ENCODE measurements around the gene FRG1.
"Not testable (repeated sequence)": the region's sequence is repeated elsewhere in the genome, so short reads cannot be mapped to it uniquely, and the experiment has no call there.

Gene FRG1

DNA sequence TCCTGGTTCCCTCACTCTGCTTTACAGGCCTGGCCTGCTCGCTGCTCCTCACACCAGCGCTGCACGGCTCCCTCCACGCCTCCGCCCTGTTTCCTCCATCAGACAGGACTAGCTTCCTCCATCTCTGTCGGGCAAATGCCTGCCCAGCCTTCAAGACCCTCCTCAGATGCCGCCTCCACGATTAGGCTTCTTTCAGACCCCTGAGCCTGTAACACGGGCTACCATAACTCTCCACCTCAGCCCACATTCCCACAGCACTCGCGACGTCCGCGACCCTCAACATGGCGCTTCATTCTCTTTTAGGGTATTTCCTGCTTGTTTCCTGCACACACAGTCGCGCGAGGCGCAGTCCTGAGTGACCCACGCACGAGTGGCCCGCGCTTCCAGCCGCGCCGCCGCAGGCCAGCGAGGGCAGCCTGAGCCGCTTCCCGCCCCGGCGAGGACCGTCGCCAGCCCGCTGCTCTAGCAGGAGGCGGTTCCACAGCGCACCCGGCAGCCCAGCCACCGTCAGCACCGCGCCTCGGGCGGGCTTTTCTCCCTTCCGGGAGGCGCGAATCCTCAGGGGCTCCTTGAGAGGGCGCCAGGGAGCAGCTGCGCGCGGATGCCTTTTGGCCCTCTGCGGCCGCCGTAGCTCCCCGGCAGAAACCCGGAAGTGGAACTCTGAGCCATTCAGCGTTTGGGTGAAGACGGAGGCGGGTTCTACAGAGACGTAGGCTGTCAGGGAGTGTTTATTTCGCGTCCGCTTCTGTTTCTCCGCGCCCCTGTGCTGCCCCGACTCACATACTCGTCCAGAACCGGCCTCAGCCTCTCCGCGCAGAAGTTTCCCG, at the start of gene FRG1:
Gene FRG1 (plus strand): TSS at position 695 of the 827 bp plus-strand sequence. CDS start 138 bp downstream, outside the sequence.
- no peak for DNase-seq
- TF ChIP-seq GATA1 (IDR thresholded peaks at IDR 0.05; ENCODE audit: low read depth, low read length) (no peak), POLR2A (IDR thresholded peaks at IDR 0.05; ENCODE audit: low read length) (peak; percentile 91)

DNA sequence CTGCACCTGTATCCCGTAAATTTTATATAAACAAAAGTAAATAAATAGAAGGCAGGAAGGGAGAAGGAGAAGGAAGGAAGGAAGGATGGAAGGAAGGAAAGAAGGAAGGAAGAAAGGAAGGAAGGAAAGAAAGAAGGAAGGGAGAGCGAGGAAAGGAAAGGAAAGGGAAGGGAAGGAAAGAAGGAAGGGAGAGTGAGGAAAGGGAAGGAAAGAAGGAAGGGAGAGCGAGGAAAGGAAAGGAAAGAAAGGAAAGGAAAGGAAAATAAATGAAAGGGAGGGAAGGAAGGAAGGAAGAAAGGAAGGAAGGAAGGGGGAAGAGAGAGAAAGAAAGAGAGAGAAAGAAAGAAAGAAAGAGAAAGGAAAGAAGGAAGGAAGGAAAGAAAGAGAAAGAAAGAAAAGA, 43.0 kb upstream of the FRG1 start:
- DNase-seq = no peak
- no peak for TF ChIP-seq POLR2A (IDR thresholded peaks at IDR 0.05; ENCODE audit: low read length)
- TF ChIP-seq GATA1 (IDR thresholded peaks at IDR 0.05; ENCODE audit: low read depth, low read length) = no peak

- not testable (repeated sequence) for DNase-seq
Observed at GRCh38 chr4:189899481-189900015, 41.1 kb upstream of the FRG1 start.

GRCh38 chr4:189904420-189905027, 36.1 kb upstream of the FRG1 start:
- DNase-seq = not testable (repeated sequence)

DNA sequence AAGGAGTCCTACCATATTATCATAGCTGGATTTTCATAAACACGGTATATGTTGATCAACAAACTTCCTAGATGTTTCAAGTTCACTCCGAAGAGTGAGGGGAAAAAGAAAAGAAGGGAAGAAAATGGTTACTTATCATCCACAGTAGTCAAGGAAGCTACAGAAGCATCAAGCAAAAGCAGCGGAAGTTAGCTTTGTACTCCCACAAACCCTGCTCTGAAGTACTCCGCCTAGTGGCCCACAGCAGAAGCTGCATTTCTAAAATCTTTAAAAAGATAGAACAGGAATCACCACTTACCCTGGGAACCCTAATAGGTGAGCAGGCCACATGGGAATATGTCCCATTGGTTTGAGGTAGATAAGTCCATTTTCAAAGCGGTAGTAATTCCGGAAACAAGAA, 28.5 kb upstream of the FRG1 start:
- TF ChIP-seq POLR2A (IDR thresholded peaks at IDR 0.05; ENCODE audit: low read length) = no peak
- TF ChIP-seq GATA1 (IDR thresholded peaks at IDR 0.05; ENCODE audit: low read depth, low read length) = no peak
- no peak for DNase-seq

DNA sequence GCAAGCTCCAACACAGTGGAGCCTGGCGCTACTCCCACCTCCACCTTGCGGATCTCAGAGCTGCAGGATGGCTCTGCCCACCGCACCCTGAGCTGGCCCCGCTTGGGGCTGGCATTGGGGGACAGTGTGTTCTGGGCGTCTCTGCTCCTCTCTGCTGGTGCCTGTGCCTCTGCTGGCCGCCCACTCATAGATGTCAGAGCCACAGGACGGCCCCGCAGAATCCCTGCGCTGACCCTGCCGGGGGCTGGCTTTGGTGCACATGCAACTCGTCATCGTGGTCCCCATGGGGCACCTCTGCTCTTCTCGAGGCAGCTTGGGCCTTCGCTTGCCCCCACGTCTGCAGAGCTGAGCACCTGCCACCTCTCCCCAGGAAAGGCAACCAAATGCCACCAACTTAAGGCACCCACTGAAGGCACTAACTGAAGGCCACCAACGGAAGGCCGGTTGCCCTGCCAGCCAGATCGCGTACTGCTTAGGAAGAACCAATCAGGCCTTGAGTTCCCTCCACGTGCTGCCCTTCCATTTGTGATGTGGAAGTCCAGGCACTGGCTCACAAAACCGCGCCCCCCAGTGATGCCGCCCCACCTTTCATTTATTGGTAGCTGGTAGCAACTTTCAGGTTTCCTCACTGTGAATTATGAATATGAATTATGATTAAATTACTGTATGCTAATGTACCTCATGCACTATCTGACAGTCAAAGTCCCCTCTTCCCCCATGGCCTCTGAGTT, 23.3 kb upstream of the FRG1 start:
- no peak for TF ChIP-seq POLR2A (IDR thresholded peaks at IDR 0.05; ENCODE audit: low read length)
- no peak for TF ChIP-seq GATA1 (IDR thresholded peaks at IDR 0.05; ENCODE audit: low read depth, low read length)

GRCh38 chr4:189921058-189921457, 19.6 kb upstream of the FRG1 start:
- no peak for DNase-seq
- TF ChIP-seq POLR2A (IDR thresholded peaks at IDR 0.05; ENCODE audit: low read length) (no peak), GATA1 (IDR thresholded peaks at IDR 0.05; ENCODE audit: low read depth, low read length) (no peak)

More for the DNA sequence above, 23.3 kb upstream of the FRG1 start:
- DNase-seq = no peak

- DNase-seq = not testable (repeated sequence)
Observed at GRCh38 chr4:189926742-189927141, 13.9 kb upstream of the FRG1 start.

- TF ChIP-seq POLR2A (IDR thresholded peaks at IDR 0.05; ENCODE audit: low read length) = peak; percentile 4
- no peak for TF ChIP-seq GATA1 (IDR thresholded peaks at IDR 0.05; ENCODE audit: low read depth, low read length)
- no peak for DNase-seq
Observed at GRCh38 chr4:189941005-189941450, 356 bp downstream of the FRG1 start.

DNA sequence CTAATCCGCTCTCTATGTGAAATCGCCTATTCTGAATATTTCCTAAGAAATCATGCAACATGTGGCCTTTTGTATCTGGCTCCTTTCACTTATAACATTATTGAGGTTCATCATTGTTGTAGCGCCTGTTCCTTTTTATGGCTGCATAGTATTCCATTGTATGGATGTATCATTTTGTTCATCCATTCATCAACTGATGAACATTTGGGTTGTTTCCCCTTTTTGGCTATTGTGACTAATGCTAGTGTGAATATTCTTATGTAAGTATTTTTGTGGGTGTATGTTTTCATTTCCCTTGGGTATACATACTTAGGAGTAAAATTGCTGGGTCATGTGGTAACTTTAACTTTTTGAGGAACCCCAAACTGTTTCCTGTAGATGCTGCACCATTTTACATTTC, 1.7 kb downstream of the FRG1 start:
- not testable (repeated sequence) for DNase-seq

DNA sequence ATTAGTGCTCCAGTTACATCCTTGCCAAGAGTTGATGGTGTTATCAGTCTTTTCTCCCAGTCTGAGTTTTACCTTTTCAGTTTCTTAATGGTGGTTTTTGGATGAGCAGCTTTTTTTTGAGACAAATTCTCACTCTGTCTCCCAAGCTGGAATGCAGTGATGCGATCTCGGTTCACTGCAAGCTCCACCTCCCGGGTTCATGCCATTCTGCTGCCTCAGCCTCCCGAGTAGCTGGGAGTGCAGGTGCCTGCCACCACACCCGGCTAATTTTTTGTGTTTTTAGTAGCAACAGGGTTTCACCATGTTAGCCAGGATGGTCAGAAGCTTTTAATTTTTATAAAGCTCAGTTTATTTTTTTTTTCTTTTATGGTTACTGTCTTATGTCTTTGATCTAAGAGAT, 3.4 kb downstream of the FRG1 start:
- DNase-seq = not testable (repeated sequence)

DNA sequence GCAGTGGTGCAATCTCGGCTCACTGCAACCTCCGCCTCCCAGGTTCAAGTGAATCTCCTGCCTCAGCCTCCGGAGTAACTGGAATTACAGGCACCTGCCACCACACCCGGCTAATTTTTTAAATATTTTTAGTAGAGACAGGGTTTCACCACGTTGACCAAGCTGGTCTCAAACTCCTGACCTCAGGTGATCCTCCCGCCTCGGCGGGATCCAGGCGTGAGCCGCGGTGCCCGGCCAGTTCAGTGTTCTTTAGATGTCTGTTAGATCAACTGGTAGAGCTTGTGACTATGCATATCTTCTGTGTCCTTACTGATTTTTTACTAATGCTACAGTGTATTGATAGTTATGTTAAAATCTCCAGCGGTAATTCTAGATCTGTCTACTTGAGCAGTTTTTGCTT, 6.2 kb downstream of the FRG1 start:
- not testable (repeated sequence) for DNase-seq

- not testable (repeated sequence) for DNase-seq
Observed at GRCh38 chr4:189948486-189948885, 7.8 kb downstream of the FRG1 start.

DNA sequence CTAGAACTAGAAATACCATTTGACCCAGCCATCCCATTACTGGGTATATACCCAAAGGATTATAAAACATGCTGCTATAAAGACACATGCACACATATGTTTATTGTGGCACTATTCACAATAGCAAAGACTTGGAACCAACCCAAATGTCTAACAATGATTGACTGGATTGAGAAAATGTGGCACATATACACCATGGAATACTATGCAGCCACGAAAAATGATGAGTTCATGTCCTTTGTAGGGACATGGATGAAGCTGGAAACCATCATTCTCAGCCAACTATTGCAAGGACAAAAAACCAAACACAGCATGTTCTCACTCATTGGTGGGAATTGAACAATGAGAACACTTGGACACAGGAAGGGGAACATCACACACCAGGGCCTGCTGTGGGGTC, 28.6 kb downstream of the FRG1 start:
- DNase-seq = not testable (repeated sequence)

GRCh38 chr4:189973646-189974045, 33.0 kb downstream of the FRG1 start:
- DNase-seq = no peak
- no peak for TF ChIP-seq GATA1 (IDR thresholded peaks at IDR 0.05; ENCODE audit: low read depth, low read length)
- TF ChIP-seq POLR2A (IDR thresholded peaks at IDR 0.05; ENCODE audit: low read length) = no peak

All from erythroblast (primary cell).